ENCODE results near the gene C3orf33.
"Not testable (repeated sequence)": the region's sequence is repeated elsewhere in the genome, so short reads cannot be mapped to it uniquely, and the experiment has no call there.

The C3orf33 gene

GRCh38 chr3:155805802-155806618 is at the start of gene C3orf33:
Gene C3orf33 (minus strand): TSS chr3:155806278. CDS start chr3:155806252, 26 bp downstream.
- peak; percentile 96 for TF ChIP-seq CTCF (IDR thresholded peaks at IDR 0.05)
- H3K27ac ChIP-seq, result peak within 1 kb of the TSS; percentile 67 to 88
- H3K4me3 ChIP-seq, result peak within 1 kb of the TSS; percentile 89
- peak; percentile 80 for DNase-seq (ENCODE audit: low spot score)

- no peak for TF ChIP-seq CTCF (IDR thresholded peaks at IDR 0.05)
- DNase-seq (ENCODE audit: low spot score), result peak; percentile 100
- Histone ChIP-seq H3K4me3 (peak within 1 kb of the TSS; percentile 78), H3K27ac (peak within 1 kb of the TSS; percentile 89 to 91)
Observed at GRCh38 chr3:155854141-155854940, 48.3 kb upstream of the C3orf33 start, which contains the start of gene SLC33A1. Gene SLC33A1 (minus strand): TSS chr3:155854427. CDS start chr3:155853997, 430 bp downstream.

GRCh38 chr3:155853214-155854140 is 47.4 kb upstream of the C3orf33 start:
- peak overlapping the region; percentile 89 to 91 for H3K27ac ChIP-seq
- TF ChIP-seq CTCF (IDR thresholded peaks at IDR 0.05), result no peak
- DNase-seq (ENCODE audit: low spot score), result no peak
- peak overlapping the region; percentile 78 for H3K4me3 ChIP-seq

- Histone ChIP-seq H3K27ac (no peak overlapping the region), H3K4me3 (peak overlapping the region; percentile 78)
- no peak for TF ChIP-seq CTCF (IDR thresholded peaks at IDR 0.05)
- no peak for DNase-seq (ENCODE audit: low spot score)
Observed at GRCh38 chr3:155852341-155852740, 46.3 kb upstream of the C3orf33 start.

GRCh38 chr3:155849404-155849803 is 43.3 kb upstream of the C3orf33 start:
- H3K4me3 ChIP-seq; H3K27ac ChIP-seq; DNase-seq (ENCODE audit: low spot score): not testable (repeated sequence)

- H3K4me3 ChIP-seq, result no peak overlapping the region
- H3K27ac ChIP-seq, result no peak overlapping the region
- no peak for TF ChIP-seq CTCF (IDR thresholded peaks at IDR 0.05)
- DNase-seq (ENCODE audit: low spot score), result no peak
Observed at GRCh38 chr3:155847993-155848392, 41.9 kb upstream of the C3orf33 start.
